IPS DF 4.7 (cell line): ENCODE measurements around the gene HMCN2.

Experiments
- DNase-seq: peaks from one replicate; pipeline ENCODE4 v3.0.0-alpha.2; 2013; ENCODE audit warnings: low spot score; ENCODE audit errors: extremely low read depth

Gene HMCN2

GRCh38 chr9:130463763-130464745, 198.5 kb downstream of the HMCN2 start:
- no peak for DNase-seq

GRCh38 chr9:130465383-130466096, 200.0 kb downstream of the HMCN2 start:
- no peak for DNase-seq

DNA sequence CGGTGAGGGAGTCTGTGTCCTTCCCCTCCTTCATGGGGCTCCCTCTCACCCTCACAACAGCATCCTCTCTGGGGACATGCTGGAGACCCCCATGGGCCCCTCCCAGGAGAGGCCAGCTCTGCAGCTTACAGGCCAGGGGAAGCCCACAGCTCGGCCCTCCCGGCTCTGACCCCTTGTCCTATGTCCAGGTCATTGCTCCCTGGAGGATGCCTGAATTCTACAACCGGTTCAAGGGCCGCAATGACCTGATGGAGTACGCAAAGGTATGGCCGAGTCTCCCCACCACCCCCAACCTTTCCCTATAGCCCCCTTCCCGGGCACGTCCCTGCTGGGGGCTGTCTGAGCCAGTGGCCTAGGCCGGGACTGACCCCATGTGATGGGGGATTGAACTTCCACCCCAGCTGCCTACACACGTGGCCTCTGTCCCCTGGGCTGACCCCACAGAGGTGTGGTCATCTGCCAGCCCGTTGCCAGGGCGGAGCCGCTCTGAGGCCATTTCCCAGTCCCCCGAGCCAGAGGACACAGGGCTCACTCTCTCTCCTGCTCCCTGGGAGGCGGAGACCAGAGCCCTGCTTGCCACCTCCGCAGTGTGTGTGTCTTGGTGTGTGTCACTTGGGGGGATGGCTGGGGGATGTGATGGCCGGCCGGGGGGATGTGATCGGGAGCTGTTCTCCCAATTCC, 201.1 kb downstream of the HMCN2 start:
- no peak for DNase-seq

DNA sequence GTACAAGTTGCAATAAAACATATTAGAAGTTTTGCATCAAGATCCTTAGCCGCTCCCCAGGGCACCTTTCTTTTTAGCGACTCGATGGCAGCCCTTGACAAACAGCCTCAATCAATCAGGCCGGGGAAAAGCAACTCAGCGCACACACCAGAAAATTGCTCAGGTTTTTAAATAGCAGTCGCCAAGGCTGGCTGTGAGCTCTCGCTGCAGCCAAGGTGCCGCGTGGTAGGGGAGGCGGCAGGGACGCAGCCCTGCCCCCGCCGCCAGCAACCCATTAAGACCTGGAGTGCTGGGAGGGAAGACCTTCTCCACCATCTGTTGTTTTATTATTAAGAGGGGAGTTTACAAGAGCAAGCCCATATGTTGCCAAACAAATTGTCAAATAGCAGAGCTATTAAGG, 201.8 kb downstream of the HMCN2 start:
- no peak for DNase-seq

DNA sequence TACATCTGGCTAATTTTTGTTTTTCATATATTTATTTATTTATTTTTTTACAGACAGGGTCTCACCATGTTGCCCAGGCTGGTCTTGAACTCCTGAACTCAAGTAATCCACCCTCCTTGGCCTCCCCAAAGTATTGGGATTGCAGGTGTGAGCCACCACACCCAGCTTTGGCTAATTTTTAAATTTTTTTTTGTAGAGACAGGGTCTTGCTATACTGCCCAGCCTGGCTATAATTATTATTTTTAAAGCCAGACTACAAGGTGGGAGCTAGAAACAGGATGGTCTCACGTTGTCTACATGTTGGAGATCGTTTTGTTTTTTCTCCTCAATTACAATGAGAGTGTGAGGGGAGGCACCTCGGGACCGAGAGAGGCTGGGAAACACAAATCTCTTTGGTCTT, 203.0 kb downstream of the HMCN2 start:
- DNase-seq: no peak

GRCh38 chr9:130470269-130470668, 204.7 kb downstream of the HMCN2 start:
- DNase-seq: no peak

DNA sequence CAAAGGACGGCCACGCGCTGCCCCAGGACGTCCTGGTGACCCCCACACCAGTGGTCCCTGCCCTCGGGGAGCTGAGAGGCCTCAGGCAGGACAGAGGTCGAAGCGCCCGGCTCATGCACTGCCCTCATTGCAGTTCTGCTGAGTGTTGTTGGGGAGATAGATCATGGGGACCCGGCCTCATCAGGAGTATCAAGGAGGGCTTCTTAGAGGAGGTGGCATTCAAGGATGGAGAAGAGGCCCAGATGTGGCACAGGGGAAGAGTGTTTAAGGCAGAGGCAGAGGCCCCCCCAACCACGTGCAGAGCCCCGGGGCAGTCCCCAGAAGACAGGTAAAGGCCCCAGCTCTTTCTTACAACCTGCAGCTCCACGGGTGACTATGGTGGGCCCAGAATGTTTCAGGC, 205.4 kb downstream of the HMCN2 start:
- DNase-seq: no peak

DNA sequence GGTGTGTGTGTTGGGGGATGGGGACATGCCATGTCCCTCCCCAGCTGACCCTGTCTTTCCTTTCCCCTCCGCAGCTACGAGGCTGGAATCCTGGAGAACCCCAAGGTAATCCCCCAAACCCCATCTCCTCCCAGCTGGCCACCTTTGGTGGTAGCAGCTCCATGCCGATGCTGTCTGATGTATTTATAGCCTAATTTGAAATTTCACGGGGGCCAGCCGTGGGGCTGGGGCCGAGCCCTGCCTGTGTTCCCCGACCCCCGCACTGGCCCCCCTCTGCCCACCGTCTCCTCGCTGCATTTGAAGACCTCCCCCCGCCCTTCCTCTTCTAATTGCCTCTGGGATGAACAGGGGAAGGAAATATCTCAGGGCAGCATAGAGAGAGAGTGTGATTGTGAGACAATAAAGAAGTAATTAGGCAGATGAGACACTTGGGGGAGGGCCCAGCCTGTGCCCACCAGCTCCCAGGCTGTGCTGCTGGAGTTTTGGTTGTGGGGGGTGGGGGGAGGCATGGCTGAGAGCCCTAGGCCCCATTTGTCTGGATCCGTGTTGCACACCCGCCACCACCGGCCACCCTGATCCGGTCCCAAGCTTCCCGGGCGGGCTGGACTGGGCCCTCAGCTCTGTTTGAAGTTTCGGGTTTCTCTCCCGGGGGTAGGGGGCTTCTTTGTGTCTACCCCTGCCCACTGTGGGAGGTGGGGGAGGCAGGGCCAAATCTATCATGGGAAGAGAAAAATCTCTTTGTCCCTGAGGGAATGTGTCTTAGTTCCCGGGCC, 206.0 kb downstream of the HMCN2 start:
- DNase-seq: no peak

DNA sequence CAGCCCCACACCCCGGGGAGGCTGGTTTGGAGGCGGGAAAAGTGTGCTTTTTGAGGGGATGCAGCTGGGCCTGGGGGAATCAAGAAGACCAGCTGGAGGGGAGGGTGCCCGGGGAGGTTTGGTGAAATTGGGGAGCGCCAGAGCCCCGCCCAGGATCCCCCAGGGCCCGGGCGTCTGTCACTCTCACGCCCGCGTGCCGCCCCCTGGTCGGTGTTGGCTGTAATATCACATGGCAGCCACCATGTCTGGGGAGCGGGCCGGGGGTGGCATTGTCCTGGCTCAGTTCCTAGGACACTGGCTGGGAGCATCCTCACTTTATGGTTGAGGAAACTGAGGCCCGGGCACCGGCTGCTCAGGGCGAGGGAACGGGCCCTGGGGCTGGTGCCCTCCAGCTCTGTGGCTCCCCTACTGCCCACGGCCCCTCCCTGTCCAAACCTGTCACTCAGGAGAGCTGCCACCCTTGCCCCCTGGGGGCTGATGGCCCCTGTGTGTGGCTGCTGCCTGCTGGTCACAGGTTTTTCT, 206.7 kb downstream of the HMCN2 start:
- no peak for DNase-seq

GRCh38 chr9:130473009-130473408, 207.4 kb downstream of the HMCN2 start:
- DNase-seq: no peak

DNA sequence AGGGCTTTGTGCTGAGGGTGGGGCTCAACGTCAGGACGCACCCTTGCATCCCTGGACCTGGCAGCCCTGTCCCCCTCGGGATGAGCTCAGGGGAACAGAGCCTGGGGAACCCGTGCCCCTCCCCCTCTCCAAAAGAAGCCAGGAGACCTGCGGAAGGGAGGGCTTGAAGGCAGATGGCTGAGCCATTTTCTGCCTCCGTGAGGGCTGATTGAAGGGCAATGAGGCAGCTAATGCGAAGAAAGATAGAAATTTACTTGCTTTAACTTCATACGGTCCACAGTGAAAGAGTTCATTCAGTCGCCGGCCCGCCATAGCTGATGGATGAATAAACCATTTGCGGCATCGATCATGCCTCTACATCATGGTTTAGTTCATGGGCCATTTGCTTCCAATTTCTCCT, 208.0 kb downstream of the HMCN2 start:
- no peak for DNase-seq

DNA sequence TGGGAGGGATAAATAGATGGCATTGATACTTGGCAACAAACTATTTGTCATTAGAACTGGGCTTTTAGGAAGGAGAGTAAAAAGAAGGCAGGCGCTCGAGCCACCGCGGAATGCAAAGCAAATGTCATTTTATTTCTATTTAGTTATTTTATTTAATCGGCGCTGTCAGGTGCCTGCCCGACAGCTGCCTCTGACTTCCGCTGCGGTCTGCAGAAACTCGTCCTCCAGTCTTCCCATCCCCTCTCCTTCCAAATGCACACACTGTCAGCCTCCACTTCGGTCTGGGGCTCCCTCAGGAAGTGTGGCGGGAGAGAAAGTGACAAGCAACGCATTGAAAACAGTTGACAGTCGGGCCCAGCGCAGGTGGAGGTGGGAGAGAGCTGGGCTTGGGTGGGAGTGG, 208.5 kb downstream of the HMCN2 start:
- no peak for DNase-seq

DNA sequence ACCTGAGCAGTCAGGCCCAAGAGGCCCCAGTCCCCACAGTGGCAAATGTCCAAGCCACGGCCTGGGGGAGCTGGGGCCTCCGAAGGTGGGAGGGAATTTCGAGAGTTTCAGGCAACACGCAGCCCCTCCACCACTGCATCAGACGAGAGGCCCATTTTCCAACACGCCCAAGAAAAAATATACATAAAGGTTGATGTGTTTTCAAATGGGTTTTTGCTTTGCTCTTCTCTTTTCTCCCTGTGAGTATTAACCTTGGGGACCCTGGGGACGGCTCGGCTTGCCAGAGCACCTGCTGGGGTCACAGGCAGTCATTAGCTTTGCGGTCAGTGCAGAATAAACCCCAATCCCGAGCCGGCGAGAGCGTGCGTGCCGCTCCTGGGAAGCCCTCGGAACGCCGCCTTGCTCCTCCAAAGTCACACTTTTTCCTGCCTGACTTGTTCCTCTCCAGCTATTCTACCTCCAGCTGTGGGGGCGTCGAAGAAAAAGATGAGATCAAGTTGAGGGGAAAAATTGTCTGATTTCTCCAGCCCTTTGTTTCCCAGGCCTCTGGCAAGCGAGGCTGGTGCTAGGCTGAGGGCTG, 210.7 kb downstream of the HMCN2 start:
- DNase-seq: no peak

DNA sequence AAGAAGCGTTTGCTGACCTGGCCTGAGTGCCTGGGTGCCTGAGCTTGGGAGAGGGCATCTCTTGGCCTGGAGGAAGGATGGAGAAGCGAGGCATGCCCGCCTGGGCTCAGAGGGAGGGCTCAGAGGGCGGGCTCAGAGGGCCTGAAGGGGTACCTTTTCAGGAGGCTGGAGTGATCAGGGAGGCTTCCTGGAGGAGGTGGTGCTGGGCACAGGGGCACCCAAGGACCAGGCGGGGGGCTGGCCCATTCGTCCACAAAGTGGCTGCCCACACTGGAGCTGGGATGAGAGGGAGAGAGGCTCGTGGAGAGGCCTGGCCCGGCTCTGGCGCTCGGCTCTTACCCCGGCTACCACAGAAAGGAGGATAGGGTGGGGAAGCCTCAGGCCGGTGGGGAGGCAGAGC, 212.0 kb downstream of the HMCN2 start:
- DNase-seq: no peak

GRCh38 chr9:130478152-130478551, 212.6 kb downstream of the HMCN2 start:
- no peak for DNase-seq

GRCh38 chr9:130478736-130479575, 213.4 kb downstream of the HMCN2 start:
- no peak for DNase-seq

GRCh38 chr9:130479587-130479986, 214.0 kb downstream of the HMCN2 start:
- no peak for DNase-seq

DNA sequence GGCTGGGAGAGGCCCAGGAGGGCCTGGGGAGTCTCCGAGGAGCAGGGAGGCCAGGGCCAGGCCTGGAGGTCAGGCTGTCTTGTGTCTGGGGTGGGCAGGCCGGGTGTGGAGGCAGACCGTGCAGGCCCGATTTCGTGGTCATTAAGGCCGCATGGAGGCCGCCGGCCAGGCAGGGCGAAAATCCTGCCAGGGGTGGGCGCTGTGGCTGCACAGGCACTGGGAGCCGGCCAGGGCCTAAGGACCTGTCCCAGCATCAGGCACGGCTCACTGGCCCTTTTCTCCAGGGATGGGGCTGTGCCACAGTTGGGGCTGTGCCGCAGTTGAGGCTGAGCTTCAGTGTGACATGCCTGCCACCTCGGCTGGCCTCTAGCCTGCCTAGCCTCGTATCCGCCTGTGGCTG, 215.1 kb downstream of the HMCN2 start:
- no peak for DNase-seq

GRCh38 chr9:130482463-130482862, 216.9 kb downstream of the HMCN2 start:
- no peak for DNase-seq
